BE2C (cell line): ENCODE measurements around the gene FAM163A.

Experiments used
- DNase-seq: peaks from one replicate; pipeline ENCODE4 v3.0.0-alpha.2; 2020
- H3K27me3 ChIP-seq: fragments of 250-450 bp; sonication (Bioruptor Pico); 2 replicates; pipeline ENCODE4 v1.5.1; 2020; ENCODE audit warnings: mild to moderate bottlenecking
- H3K36me3 ChIP-seq: fragments of 250-450 bp; sonication (Bioruptor Pico); 2 replicates; pipeline ENCODE4 v1.5.1; 2020; ENCODE audit warnings: mild to moderate bottlenecking
- H3K4me1 ChIP-seq: fragments of 250-450 bp; sonication (Bioruptor Pico); 2 replicates; pipeline ENCODE4 v1.5.1; 2020
- H3K4me3 ChIP-seq: 2 replicates; pipeline ENCODE4 v1.5.1; 2011; ENCODE audit warnings: low read depth, low read length
- H3K9me3 ChIP-seq: fragments of 250-450 bp; sonication (Bioruptor Pico); 2 replicates; pipeline ENCODE4 v1.5.1; 2020
- TF ChIP-seq, protein P1 (sequence below): IDR thresholded peaks from 2 replicates; pipeline ENCODE4 v1.5.1; 2012; ENCODE audit warnings: mild to moderate bottlenecking, low read depth, low read length

The FAM163A gene

DNA sequence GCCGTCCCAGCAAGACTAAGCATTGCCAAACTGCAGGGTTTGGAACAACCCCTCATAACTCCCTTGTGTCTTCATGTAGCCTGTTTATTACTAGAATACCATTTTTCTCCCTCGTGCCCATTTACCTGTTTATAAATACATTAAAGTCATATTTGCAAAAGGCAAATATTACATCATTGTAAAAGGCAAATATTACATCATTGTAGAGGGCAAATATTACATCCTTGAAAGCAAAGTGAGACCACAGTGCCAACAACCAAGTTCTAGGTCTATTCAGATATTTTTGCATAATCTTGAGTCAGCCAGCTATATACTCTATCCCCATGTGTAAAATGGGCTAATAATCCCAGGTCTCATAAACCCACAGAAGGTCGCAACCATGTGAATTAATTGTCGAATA lies 11.4 kb upstream of the FAM163A start:
- TF ChIP-seq, protein P1, sequence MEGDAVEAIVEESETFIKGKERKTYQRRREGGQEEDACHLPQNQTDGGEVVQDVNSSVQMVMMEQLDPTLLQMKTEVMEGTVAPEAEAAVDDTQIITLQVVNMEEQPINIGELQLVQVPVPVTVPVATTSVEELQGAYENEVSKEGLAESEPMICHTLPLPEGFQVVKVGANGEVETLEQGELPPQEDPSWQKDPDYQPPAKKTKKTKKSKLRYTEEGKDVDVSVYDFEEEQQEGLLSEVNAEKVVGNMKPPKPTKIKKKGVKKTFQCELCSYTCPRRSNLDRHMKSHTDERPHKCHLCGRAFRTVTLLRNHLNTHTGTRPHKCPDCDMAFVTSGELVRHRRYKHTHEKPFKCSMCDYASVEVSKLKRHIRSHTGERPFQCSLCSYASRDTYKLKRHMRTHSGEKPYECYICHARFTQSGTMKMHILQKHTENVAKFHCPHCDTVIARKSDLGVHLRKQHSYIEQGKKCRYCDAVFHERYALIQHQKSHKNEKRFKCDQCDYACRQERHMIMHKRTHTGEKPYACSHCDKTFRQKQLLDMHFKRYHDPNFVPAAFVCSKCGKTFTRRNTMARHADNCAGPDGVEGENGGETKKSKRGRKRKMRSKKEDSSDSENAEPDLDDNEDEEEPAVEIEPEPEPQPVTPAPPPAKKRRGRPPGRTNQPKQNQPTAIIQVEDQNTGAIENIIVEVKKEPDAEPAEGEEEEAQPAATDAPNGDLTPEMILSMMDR: no peak
- no peak for DNase-seq
- no peaks in the 10 kb centered on the region for H3K9me3 ChIP-seq

DNA sequence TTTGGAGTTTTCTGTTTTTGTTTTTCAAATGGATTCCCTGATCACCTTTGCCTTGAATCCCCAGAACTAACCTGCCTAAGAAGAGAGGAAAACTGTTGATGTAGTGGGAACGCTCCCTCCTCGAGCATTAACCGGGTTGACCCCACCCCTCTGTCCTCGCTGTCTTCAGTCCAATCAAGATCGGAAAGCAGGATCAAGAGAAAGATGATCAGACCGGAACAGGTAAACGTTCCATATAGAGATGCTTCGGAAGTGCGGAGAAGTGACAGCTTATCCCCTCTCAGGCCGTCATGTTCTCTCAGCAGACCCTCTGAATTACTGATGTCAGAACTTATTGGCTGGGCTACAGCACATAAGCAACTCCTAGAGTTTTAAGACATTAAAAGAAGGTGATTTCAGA lies 800 bp upstream of the FAM163A start:
- H3K9me3 ChIP-seq: no peaks in the 10 kb centered on the region
- peaks cover 11% of the 10 kb centered on the region for H3K4me1 ChIP-seq
- peak overlapping the region; percentile 84 for H3K4me3 ChIP-seq
- no peak for DNase-seq
- TF ChIP-seq, protein P1: no peak
- peaks cover 4% of the 10 kb centered on the region for H3K36me3 ChIP-seq
- no peaks in the 10 kb centered on the region for H3K27me3 ChIP-seq

More for the DNA sequence above, 11.4 kb upstream of the FAM163A start:
- Histone ChIP-seq H3K4me3 (no peak overlapping the region), H3K36me3 (no peaks in the 10 kb centered on the region), H3K4me1 (peaks cover 2% of the 10 kb centered on the region; the same call in 1 of the 2 replicates), H3K27me3 (no peaks in the 10 kb centered on the region)

DNA sequence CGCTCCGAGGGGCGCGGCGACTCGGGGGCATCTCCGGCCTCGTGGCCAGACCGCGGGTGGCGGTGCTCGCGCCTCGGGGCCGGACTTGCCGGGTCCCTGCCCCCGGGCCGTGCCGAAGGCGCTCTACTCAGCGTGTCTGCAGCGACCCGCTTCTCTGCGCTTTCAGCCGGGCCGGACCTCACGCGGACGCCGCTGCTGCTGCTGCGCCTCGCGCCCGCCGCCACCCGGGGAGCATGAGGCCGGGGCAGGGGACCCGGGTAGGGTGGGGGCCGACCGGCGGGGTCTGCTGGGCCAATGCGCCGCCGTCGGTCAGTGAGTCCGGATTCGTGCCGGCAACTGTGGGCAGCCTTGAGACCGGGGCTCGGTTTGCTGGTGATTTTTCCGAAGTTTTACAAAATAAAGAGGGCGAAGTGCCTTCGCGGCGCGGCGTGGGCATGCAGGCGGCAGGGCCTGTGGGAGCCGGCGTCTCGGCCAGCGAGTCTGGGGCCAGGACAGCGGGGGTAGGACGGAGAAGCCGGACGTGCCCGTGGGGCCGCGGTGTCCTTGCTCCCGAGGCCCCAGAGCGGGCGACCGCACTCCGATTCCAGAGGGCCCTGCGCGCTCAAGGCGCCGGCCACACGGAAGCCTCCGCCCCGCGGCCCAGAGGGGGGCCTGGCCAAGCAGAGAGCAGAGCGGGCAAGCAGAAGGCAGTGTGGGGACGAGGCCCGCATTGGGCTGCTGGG lies 749 bp downstream of the FAM163A start:
- no peaks in the 10 kb centered on the region for H3K27me3 ChIP-seq
- H3K4me1 ChIP-seq: peaks cover 14% of the 10 kb centered on the region
- H3K9me3 ChIP-seq: no peaks in the 10 kb centered on the region
- peaks cover 17% of the 10 kb centered on the region for H3K36me3 ChIP-seq
- peak overlapping the region; percentile 84 for H3K4me3 ChIP-seq
- TF ChIP-seq, protein P1: no peak
- DNase-seq: peak; percentile 40

DNA sequence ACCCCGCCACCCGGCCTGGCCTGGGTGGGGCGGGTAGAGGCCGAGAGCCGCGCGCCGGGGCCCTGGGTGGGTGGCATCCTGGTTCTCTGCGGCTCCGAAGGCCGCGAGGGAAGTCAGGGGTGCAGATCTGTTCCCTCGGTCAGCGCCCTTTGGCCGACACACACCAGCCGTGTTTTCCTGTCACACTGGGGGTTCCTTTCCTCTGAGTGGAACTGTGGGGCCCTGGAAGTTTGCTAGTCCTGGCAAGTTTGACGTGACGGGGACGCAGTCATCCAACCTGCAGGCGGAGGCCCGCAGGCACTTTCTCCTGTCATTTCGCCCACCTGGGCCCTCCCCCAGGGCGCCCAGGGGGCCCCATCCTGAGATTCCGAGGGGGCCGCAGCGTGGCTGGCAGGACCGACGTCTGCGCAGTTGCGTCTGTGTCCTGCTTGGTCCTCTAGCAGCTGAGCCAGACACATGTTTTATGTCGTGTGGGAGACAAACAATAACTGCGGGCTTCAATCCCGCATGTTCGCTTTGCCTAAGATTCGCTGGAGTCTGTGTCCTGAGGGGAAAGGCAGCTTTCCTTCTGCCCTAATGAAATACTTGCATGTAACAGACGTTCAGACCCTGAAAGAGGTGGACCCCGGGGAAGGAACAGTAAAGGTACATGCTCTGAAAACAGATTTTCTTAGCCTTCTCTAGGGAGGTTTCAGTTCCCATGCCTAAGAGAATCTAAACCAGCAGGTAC lies 1.5 kb downstream of the FAM163A start:
- Histone ChIP-seq H3K36me3 (peaks cover 24% of the 10 kb centered on the region), H3K4me1 (peaks cover 14% of the 10 kb centered on the region), H3K9me3 (no peaks in the 10 kb centered on the region), H3K4me3 (peak overlapping the region; percentile 84), H3K27me3 (no peaks in the 10 kb centered on the region)
- TF ChIP-seq, protein P1: no peak
- peak; percentile 56 for DNase-seq

DNA sequence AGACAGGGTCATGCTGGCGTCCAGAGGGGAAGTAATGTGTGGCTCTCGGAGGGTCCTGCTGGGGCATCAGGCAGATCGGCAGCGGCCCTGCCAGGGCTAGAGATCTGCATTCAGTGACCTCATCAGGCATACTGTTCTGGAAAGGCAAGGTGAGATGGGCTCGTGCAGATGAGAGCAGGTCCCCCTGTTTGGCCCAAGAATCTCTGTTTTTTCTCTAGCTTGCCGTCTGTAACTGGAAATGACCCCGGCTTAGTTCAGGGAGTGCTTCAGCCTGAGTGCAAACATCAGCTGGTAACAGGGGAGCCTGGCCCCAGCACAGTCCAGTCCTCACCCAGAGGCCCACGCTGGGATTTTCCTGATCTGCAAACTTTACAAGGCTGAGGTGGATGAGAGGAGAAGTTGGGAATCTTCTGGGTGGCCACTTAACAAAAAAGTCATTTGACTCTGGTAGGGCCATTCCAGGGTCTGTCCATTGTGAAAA lies 2.1 kb downstream of the FAM163A start:
- Histone ChIP-seq H3K4me3 (peak overlapping the region; percentile 84), H3K9me3 (no peaks in the 10 kb centered on the region), H3K36me3 (peaks cover 30% of the 10 kb centered on the region), H3K4me1 (peaks cover 14% of the 10 kb centered on the region), H3K27me3 (no peaks in the 10 kb centered on the region)
- TF ChIP-seq, protein P1: no peak
- peak; percentile 60 for DNase-seq

DNA sequence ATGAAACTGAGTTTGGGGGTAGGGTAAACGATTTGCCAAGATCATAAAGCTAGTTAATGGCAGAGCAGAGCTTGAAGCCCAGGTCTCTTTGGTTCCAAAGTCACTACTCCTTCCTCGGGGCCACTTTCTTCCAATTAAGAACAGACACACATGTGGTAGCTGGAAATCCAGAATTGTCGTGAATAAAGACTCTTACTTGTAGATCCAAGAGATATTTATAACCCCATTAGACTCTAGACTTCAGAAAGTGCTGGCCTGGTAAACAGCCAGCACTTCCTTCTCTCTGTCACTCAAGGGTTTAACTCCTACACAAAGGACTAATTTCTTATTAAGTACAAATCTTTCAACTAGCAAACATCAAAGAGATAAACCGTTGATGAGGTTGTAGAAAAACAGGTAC lies 2.7 kb downstream of the FAM163A start:
- H3K27me3 ChIP-seq: no peaks in the 10 kb centered on the region
- no peaks in the 10 kb centered on the region for H3K9me3 ChIP-seq
- peak overlapping the region; percentile 84 for H3K4me3 ChIP-seq
- peaks cover 36% of the 10 kb centered on the region for H3K36me3 ChIP-seq
- H3K4me1 ChIP-seq: peaks cover 14% of the 10 kb centered on the region
- DNase-seq: peak; percentile 31
- TF ChIP-seq, protein P1: no peak
